Astrocyte (in vitro differentiated cells and primary cell): ENCODE results near the gene PHLDA1. TPM values are rescaled to one million over a fixed set of nuclear protein-coding genes. Genes with fewer than 3 reads are reported as not detected.
A peak's percentile ranks its signal among the peaks of the same experiment; 100 is the strongest.

ENCODE experiments used
- DNase-seq: peaks from one replicate; pipeline ENCODE4 v3.0.0-alpha.2; 2010; ENCODE audit warnings: low read depth
- FAIRE-seq: peaks from 2 replicates; lab custom pipeline; 2011; peaks lifted over from hg19 to GRCh38; lab: Jason Lieb, UNC
- H2AFZ ChIP-seq: 2 replicates; pipeline ENCODE4 v1.6.0; 2012; ENCODE audit warnings: low read depth, low read length, inconsistent platforms
- H3K27ac ChIP-seq: 2 replicates; pipeline ENCODE4 v1.5.1; 2011; ENCODE audit warnings: low read depth, low read length, inconsistent platforms
- H3K27me3 ChIP-seq: 2 replicates; pipeline ENCODE4 v1.6.0; 2011; ENCODE audit warnings: low read length, inconsistent platforms; ENCODE audit not compliant: insufficient read depth
- H3K36me3 ChIP-seq: 2 replicates; pipeline ENCODE4 v1.5.1; 2011; ENCODE audit warnings: low read length, inconsistent platforms; ENCODE audit not compliant: insufficient read depth
- H3K4me1 ChIP-seq: 2 replicates; pipeline ENCODE4 v1.5.1; 2011; ENCODE audit warnings: low read length, inconsistent platforms; ENCODE audit not compliant: insufficient read depth
- H3K4me2 ChIP-seq: 2 replicates; pipeline ENCODE4 v1.6.0; 2012; ENCODE audit warnings: low read length, inconsistent platforms
- H3K4me3 ChIP-seq: 2 replicates; pipeline ENCODE4 v1.5.1; 2011; ENCODE audit warnings: low read depth, mild to moderate bottlenecking, low read length, inconsistent platforms; ENCODE audit not compliant: insufficient read depth
- H3K79me2 ChIP-seq: 2 replicates; pipeline ENCODE4 v1.6.0; 2012; ENCODE audit warnings: mild to moderate bottlenecking, low read length, inconsistent platforms; ENCODE audit not compliant: insufficient read depth
- H3K9ac ChIP-seq: 2 replicates; pipeline ENCODE4 v1.6.0; 2012; ENCODE audit warnings: mild to moderate bottlenecking, low read length, inconsistent platforms
- H3K9me3 ChIP-seq: 2 replicates; pipeline ENCODE4 v1.5.1; 2012; ENCODE audit warnings: low read depth, mild to moderate bottlenecking, low read length, inconsistent platforms; ENCODE audit not compliant: insufficient read depth
- H4K20me1 ChIP-seq: 2 replicates; pipeline ENCODE4 v1.6.0; 2012; ENCODE audit warnings: low read length, inconsistent platforms; ENCODE audit not compliant: insufficient read depth
- H3K27ac Mint-ChIP-seq: one replicate; pipeline ENCODE4 v1.8.0; 2021; ENCODE audit warnings: mild to moderate bottlenecking, mixed read lengths; ENCODE audit not compliant: unreplicated experiment
- H3K27me3 Mint-ChIP-seq: one replicate; pipeline ENCODE4 v1.8.0; 2021; ENCODE audit warnings: low read depth, mixed read lengths; ENCODE audit not compliant: unreplicated experiment
- H3K36me3 Mint-ChIP-seq: one replicate; pipeline ENCODE4 v1.8.0; 2021; ENCODE audit warnings: low read depth, mixed read lengths; ENCODE audit not compliant: unreplicated experiment
- H3K4me1 Mint-ChIP-seq: one replicate; pipeline ENCODE4 v1.8.0; 2021; ENCODE audit warnings: low read depth, mixed read lengths; ENCODE audit not compliant: unreplicated experiment
- H3K4me3 Mint-ChIP-seq: one replicate; pipeline ENCODE4 v1.8.0; 2021; ENCODE audit warnings: mild to moderate bottlenecking, moderate library complexity, mixed read lengths; ENCODE audit not compliant: unreplicated experiment
- H3K9me3 Mint-ChIP-seq: one replicate; pipeline ENCODE4 v1.8.0; 2021; ENCODE audit warnings: mild to moderate bottlenecking, mixed read lengths; ENCODE audit not compliant: unreplicated experiment
- EZH2 ChIP-seq: IDR thresholded peaks from 2 replicates; pipeline ENCODE4 v1.6.1; 2012; ENCODE audit warnings: mild to moderate bottlenecking, low read length, inconsistent platforms; ENCODE audit not compliant: insufficient read depth
- total RNA-seq: library from RNA; stranded (reverse); gene quantifications from 2 replicates; pipeline ENCODE4 v1.2.1, GENCODE V29; 2021
- TF ChIP-seq, protein P1 (sequence below): IDR thresholded peaks from 2 replicates; pipeline ENCODE4 v1.5.1; 2011; ENCODE audit warnings: low read depth, mild to moderate bottlenecking, inconsistent platforms, low read length, moderate library complexity; ENCODE audit not compliant: insufficient read depth

Gene PHLDA1
- total RNA-seq, 1 donor from 2014 or later: 43.9 TPM

DNA sequence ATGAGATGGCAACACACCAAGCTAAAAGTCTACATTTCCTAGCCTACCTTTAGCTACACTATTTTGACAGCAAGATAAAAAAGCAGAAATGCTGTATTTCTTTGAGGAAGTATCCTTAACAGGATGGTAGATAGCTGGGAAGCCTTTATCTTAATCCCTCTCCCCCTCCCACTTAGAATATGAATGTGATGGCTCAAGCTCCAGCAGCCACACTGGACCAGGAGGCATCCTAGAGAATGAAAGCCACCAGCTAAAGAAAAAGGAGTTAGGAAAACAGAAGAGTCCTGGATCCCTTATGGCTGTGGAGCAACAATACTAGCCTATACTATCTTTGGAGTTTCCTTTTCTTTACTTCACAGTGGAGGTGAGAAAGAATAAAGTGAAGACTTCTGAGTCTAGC lies 37.8 kb upstream of the PHLDA1 start:
- Mint-ChIP-seq H3K4me1 (peaks cover 15% of the 10 kb centered on the region), H3K27me3 (no peaks in the 10 kb centered on the region), H3K27ac (peak overlapping the region; percentile 2), H3K9me3 (no peaks in the 10 kb centered on the region), H3K4me3 (peak overlapping the region; percentile 2), H3K36me3 (peaks cover 37% of the 10 kb centered on the region)
- H2AFZ ChIP-seq: no peak overlapping the region
- H3K4me2 ChIP-seq: no peak overlapping the region
- TF ChIP-seq EZH2: no peak
- H3K27ac ChIP-seq: no peak overlapping the region
- H4K20me1 ChIP-seq: peaks cover 65% of the 10 kb centered on the region
- no peaks in the 10 kb centered on the region for H3K27me3 ChIP-seq
- no peak for FAIRE-seq
- no peaks in the 10 kb centered on the region for H3K9me3 ChIP-seq
- no peaks in the 10 kb centered on the region for H3K4me1 ChIP-seq
- peaks cover 100% of the 10 kb centered on the region for H3K79me2 ChIP-seq
- DNase-seq: no peak
- H3K9ac ChIP-seq: no peak overlapping the region
- H3K4me3 ChIP-seq: no peak overlapping the region
- H3K36me3 ChIP-seq: peaks cover 44% of the 10 kb centered on the region

DNA sequence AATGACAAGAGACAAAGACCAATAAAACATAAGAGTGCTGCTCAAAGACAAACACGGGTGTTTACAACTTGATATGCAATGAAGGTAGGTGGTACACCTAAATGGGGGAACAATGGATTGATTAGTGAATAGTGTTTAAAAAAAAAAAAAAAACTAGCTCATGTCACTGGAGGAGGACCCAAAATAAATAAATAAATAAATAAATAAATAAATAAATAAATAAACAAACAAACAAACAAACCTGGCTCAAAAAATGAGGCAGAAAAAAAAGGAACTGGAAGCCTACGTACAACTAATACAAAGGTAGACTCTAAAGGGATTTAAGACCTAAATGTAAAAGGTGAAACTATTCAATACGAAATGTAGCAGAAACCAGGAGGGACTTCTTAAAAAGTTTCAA lies 34.3 kb upstream of the PHLDA1 start:
- no peak overlapping the region for H3K4me3 Mint-ChIP-seq
- FAIRE-seq: no peak
- TF ChIP-seq EZH2: no peak
- TF ChIP-seq, protein P1, sequence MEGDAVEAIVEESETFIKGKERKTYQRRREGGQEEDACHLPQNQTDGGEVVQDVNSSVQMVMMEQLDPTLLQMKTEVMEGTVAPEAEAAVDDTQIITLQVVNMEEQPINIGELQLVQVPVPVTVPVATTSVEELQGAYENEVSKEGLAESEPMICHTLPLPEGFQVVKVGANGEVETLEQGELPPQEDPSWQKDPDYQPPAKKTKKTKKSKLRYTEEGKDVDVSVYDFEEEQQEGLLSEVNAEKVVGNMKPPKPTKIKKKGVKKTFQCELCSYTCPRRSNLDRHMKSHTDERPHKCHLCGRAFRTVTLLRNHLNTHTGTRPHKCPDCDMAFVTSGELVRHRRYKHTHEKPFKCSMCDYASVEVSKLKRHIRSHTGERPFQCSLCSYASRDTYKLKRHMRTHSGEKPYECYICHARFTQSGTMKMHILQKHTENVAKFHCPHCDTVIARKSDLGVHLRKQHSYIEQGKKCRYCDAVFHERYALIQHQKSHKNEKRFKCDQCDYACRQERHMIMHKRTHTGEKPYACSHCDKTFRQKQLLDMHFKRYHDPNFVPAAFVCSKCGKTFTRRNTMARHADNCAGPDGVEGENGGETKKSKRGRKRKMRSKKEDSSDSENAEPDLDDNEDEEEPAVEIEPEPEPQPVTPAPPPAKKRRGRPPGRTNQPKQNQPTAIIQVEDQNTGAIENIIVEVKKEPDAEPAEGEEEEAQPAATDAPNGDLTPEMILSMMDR: no peak

DNA sequence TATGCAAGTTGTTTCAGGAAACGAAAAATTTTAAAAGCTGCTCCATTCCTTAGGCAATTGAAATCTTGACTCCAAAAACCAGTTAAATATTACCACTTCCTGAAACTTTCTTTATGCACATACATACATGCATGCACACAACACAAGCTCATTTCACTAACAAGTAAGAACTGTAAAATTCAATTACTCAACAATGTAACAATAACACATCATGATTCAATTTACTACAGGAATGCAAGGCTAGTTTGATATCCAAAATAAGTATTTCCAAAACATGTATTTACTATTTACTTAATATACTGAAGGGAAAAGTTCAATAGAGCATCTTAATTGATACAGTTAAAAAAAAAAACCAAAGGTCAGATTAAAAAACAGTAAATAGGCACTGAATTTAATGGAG lies 33.3 kb upstream of the PHLDA1 start:
- Mint-ChIP-seq H3K9me3 (peaks cover 2% of the 10 kb centered on the region), H3K27ac (no peak overlapping the region), H3K27me3 (no peaks in the 10 kb centered on the region), H3K36me3 (peaks cover 34% of the 10 kb centered on the region), H3K4me3 (no peak overlapping the region), H3K4me1 (peaks cover 14% of the 10 kb centered on the region)
- Histone ChIP-seq H4K20me1 (peaks cover 60% of the 10 kb centered on the region), H2AFZ (no peak overlapping the region), H3K4me2 (no peak overlapping the region), H3K27me3 (no peaks in the 10 kb centered on the region), H3K27ac (no peak overlapping the region), H3K4me3 (no peak overlapping the region), H3K79me2 (peaks cover 100% of the 10 kb centered on the region), H3K9me3 (no peaks in the 10 kb centered on the region), H3K36me3 (peaks cover 34% of the 10 kb centered on the region), H3K9ac (no peak overlapping the region), H3K4me1 (no peaks in the 10 kb centered on the region)
- no peak for DNase-seq
- TF ChIP-seq, protein P1: no peak
- TF ChIP-seq EZH2: no peak
- no peak for FAIRE-seq

More for the DNA sequence above, 34.3 kb upstream of the PHLDA1 start:
- no peak overlapping the region for H3K4me3 ChIP-seq
- H3K4me1 ChIP-seq: no peaks in the 10 kb centered on the region
- no peak overlapping the region for H3K4me2 ChIP-seq
- H3K27ac ChIP-seq: no peak overlapping the region
- peaks cover 61% of the 10 kb centered on the region for H4K20me1 ChIP-seq
- H3K9me3 ChIP-seq: no peaks in the 10 kb centered on the region
- H3K27me3 ChIP-seq: no peaks in the 10 kb centered on the region
- Mint-ChIP-seq H3K36me3 (peaks cover 34% of the 10 kb centered on the region), H3K27ac (no peak overlapping the region), H3K27me3 (no peaks in the 10 kb centered on the region), H3K9me3 (peaks cover 2% of the 10 kb centered on the region), H3K4me1 (peaks cover 8% of the 10 kb centered on the region)
- DNase-seq: no peak
- peaks cover 100% of the 10 kb centered on the region for H3K79me2 ChIP-seq
- no peak overlapping the region for H3K9ac ChIP-seq
- H2AFZ ChIP-seq: no peak overlapping the region
- peaks cover 39% of the 10 kb centered on the region for H3K36me3 ChIP-seq
